ENCODE data around the gene ARVCF.

Gene ARVCF

GRCh38 chr22:20028855-20029549, 12.4 kb upstream of the ARVCF start:
- peak overlapping the region; percentile 88 for H3K27ac Mint-ChIP-seq
- H3K4me1 Mint-ChIP-seq = peaks cover 5% of the 10 kb centered on the region
- TF ChIP-seq CTCF (IDR thresholded peaks at IDR 0.05) = no peak
- H3K27me3 Mint-ChIP-seq (ENCODE audit: low read depth, poor library complexity) = peaks cover 7% of the 10 kb centered on the region
- no peak for DNase-seq
- no peak overlapping the region for H3K4me3 Mint-ChIP-seq
- no peaks in the 10 kb centered on the region for H3K9me3 Mint-ChIP-seq
- peaks cover under 1% of the 10 kb centered on the region for H3K36me3 Mint-ChIP-seq (ENCODE audit: low read depth)

GRCh38 chr22:20027966-20028854, 11.6 kb upstream of the ARVCF start:
- DNase-seq = no peak
- H3K9me3 Mint-ChIP-seq = no peaks in the 10 kb centered on the region
- H3K27ac Mint-ChIP-seq = no peak overlapping the region
- peaks cover 5% of the 10 kb centered on the region for H3K27me3 Mint-ChIP-seq (ENCODE audit: low read depth, poor library complexity)
- no peak overlapping the region for H3K4me3 Mint-ChIP-seq
- TF ChIP-seq CTCF (IDR thresholded peaks at IDR 0.05) = no peak
- no peaks in the 10 kb centered on the region for H3K36me3 Mint-ChIP-seq (ENCODE audit: low read depth)
- peaks cover 5% of the 10 kb centered on the region for H3K4me1 Mint-ChIP-seq

GRCh38 chr22:20026996-20027601, 10.5 kb upstream of the ARVCF start:
- H3K9me3 Mint-ChIP-seq = no peaks in the 10 kb centered on the region
- H3K27ac Mint-ChIP-seq = no peak overlapping the region
- DNase-seq = no peak
- TF ChIP-seq CTCF (IDR thresholded peaks at IDR 0.05) = no peak
- H3K27me3 Mint-ChIP-seq (ENCODE audit: low read depth, poor library complexity) = peaks cover 6% of the 10 kb centered on the region
- H3K4me3 Mint-ChIP-seq = no peak overlapping the region
- H3K36me3 Mint-ChIP-seq (ENCODE audit: low read depth) = no peaks in the 10 kb centered on the region
- peaks cover 10% of the 10 kb centered on the region for H3K4me1 Mint-ChIP-seq

GRCh38 chr22:20026204-20026908, 9.7 kb upstream of the ARVCF start:
- H3K27me3 Mint-ChIP-seq (ENCODE audit: low read depth, poor library complexity) = peaks cover 11% of the 10 kb centered on the region
- H3K4me1 Mint-ChIP-seq = peaks cover 14% of the 10 kb centered on the region
- H3K36me3 Mint-ChIP-seq (ENCODE audit: low read depth) = no peaks in the 10 kb centered on the region
- DNase-seq = no peak
- no peaks in the 10 kb centered on the region for H3K9me3 Mint-ChIP-seq
- no peak overlapping the region for H3K27ac Mint-ChIP-seq
- TF ChIP-seq CTCF (IDR thresholded peaks at IDR 0.05) = no peak
- H3K4me3 Mint-ChIP-seq = no peak overlapping the region

GRCh38 chr22:20025401-20026203, 9.0 kb upstream of the ARVCF start:
- TF ChIP-seq CTCF (IDR thresholded peaks at IDR 0.05) = no peak
- no peak for DNase-seq
- H3K27ac Mint-ChIP-seq = no peak overlapping the region

More at GRCh38 chr22:20025401-20026203, 9.0 kb upstream of the ARVCF start:
- Mint-ChIP-seq H3K36me3 (ENCODE audit: low read depth) (no peaks in the 10 kb centered on the region), H3K4me3 (no peak overlapping the region), H3K4me1 (peaks cover 14% of the 10 kb centered on the region), H3K9me3 (no peaks in the 10 kb centered on the region), H3K27me3 (ENCODE audit: low read depth, poor library complexity) (peaks cover 11% of the 10 kb centered on the region)
